GM23248 (cell line): ENCODE results near the gene LAMP5. TPM values are rescaled to one million over a fixed set of nuclear protein-coding genes. Genes with fewer than 3 reads are reported as not detected.

Experiments
- DNase-seq: peaks from one replicate; pipeline ENCODE4 v3.0.0-alpha.2; 2015
- H2AFZ ChIP-seq: fragments of 200-600 bp; sonication (generic); 2 replicates; pipeline ENCODE4 v1.6.1; 2016; ENCODE audit warnings: antibody characterized with exemption
- H3F3A ChIP-seq: fragments of 200-600 bp; sonication (generic); 2 replicates; pipeline ENCODE4 v1.6.1; 2016; ENCODE audit warnings: mild to moderate bottlenecking, antibody characterized with exemption, mixed run types; ENCODE audit not compliant: insufficient read depth
- H3K27ac ChIP-seq: fragments of 200-600 bp; sonication (generic); 2 replicates; pipeline ENCODE4 v1.5.1; 2016; ENCODE audit warnings: mild to moderate bottlenecking
- H3K27me3 ChIP-seq: fragments of 200-600 bp; sonication (generic); replicated peaks from 2 replicates; pipeline ENCODE4 v1.6.1; 2016; ENCODE audit warnings: mild to moderate bottlenecking; ENCODE audit not compliant: insufficient read depth
- H3K36me3 ChIP-seq: fragments of 200-600 bp; sonication (generic); 2 replicates; pipeline ENCODE4 v1.6.1; 2016; ENCODE audit warnings: low read depth, mild to moderate bottlenecking
- H3K4me1 ChIP-seq: fragments of 200-600 bp; sonication (generic); 2 replicates; pipeline ENCODE4 v1.6.1; 2016; ENCODE audit warnings: mild to moderate bottlenecking; ENCODE audit not compliant: insufficient read depth
- H3K4me2 ChIP-seq: fragments of 200-600 bp; sonication (generic); one replicate; pipeline ENCODE4 v1.6.1; 2016; ENCODE audit warnings: mild to moderate bottlenecking; ENCODE audit not compliant: unreplicated experiment
- H3K4me3 ChIP-seq: fragments of 200-600 bp; sonication (generic); 2 replicates; pipeline ENCODE4 v1.5.1; 2016; ENCODE audit warnings: mild to moderate bottlenecking
- H3K79me2 ChIP-seq: fragments of 200-600 bp; sonication (generic); 2 replicates; pipeline ENCODE4 v1.6.1; 2016; ENCODE audit warnings: mild to moderate bottlenecking; ENCODE audit not compliant: insufficient read depth
- H3K9ac ChIP-seq: fragments of 200-600 bp; sonication (generic); 2 replicates; pipeline ENCODE4 v1.6.1; 2016; ENCODE audit warnings: mild to moderate bottlenecking
- H3K9me2 ChIP-seq: fragments of 200-600 bp; sonication (generic); 2 replicates; pipeline ENCODE4 v1.6.1; 2016; ENCODE audit warnings: mixed run types, mild to moderate bottlenecking, moderate library complexity; ENCODE audit not compliant: insufficient read depth
- H3K9me3 ChIP-seq: fragments of 200-600 bp; sonication (generic); one replicate; pipeline ENCODE4 v1.6.1; 2017; ENCODE audit warnings: low read depth
- H4K20me1 ChIP-seq: fragments of 200-600 bp; sonication (generic); 2 replicates; pipeline ENCODE4 v1.6.0; 2016; ENCODE audit not compliant: insufficient read depth
- EZH2 ChIP-seq: fragments of 200-600 bp; sonication (generic); IDR thresholded peaks from 2 replicates; pipeline ENCODE4 v1.6.1; 2018; ENCODE audit warnings: antibody characterized with exemption, mild to moderate bottlenecking; ENCODE audit not compliant: insufficient read depth, poor library complexity, severe bottlenecking
- EZH2phosphoT487 ChIP-seq: fragments of 200-600 bp; sonication (generic); IDR thresholded peaks from 2 replicates; pipeline ENCODE4 v1.6.1; 2018; ENCODE audit warnings: antibody characterized with exemption, moderate library complexity, mild to moderate bottlenecking, low read depth; ENCODE audit not compliant: insufficient read depth
- WGBS, 2 experiments: methylation state at CpG; one replicate each; pipeline ENCODE4 v1.1.6; 2015 to 2017; ENCODE audit warnings: low lambda C conversion rate in 2 of 2, low coverage in 1 of 2; ENCODE audit errors: missing lambda C conversion rate in 2 of 2; 5-methylcytosine and 5-hydroxymethylcytosine counted together
- in situ Hi-C: fragments of 300-500 bp; cut with MboI; formaldehyde crosslinking; loops from 2 replicates; pipeline ENCODE4 v1.15.0; 2020
- polyA plus RNA-seq: library from polyadenylated mRNA; unstranded; fragments of >200 nt; fragmentation: Nextera tagmentation; extraction: Ambion mirVana; gene quantifications from 2 replicates; pipeline ENCODE4 v1.2.1, GENCODE V29; 2016
- total RNA-seq: library from RNA; depleted of rRNA; stranded (reverse); fragments of >200 nt; shearing (Covaris generic); gene quantifications from 2 replicates; pipeline ENCODE4 v1.2.3, GENCODE V29; 2014

Gene LAMP5
- total and polyA plus RNA-seq, 2 experiments from 2014 or later = 0.11 TPM; not detected in 1

DNA sequence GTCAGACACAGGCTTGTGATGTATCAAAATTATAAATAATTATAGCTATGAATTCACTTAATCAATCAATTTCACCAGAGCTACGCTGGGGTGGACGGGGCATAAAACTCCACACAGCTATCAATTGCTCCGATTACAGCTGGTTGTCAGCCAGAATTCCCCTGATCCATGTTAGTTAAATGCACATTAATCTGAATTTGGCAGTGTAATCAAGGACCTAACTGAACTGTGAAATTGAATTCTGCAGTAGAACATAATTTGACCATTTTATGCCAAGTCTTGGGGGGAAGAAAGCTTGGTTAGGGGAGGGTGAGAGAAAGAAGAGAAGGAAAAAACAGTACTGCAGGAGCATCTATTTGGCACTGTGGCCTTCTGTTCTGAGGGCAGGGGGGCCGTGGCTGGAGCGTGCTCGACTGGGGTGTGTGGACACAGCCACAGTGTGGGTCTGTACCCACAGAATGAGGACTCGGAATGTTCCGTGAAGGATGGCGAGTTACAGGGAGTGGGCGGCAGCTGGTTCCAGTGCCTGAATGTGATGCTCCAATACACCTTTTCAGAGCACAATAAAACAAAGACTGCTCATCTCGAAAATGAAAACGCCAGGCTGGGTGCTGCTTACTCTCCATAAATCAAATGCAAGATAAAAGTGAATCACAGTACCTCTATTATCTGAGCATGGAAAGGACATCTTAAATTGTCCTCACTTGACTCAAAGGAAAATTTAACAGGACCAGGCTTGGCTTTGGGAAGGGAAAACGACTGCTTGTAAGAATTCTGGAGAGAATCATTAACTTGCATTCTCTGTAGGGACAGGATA lies 59.2 kb downstream of the LAMP5 start:
- 11 to 12% methylated on average over 13 of the region's 13 CpGs for WGBS, 2 experiments
- Histone ChIP-seq H2AFZ (no peak overlapping the region), H3K27ac (no peak overlapping the region), H3K9me2 (no peaks in the 10 kb centered on the region), H3K27me3 (peaks cover 14% of the 10 kb centered on the region), H3K36me3 (no peaks in the 10 kb centered on the region), H3K9ac (no peak overlapping the region), H3F3A (no peaks in the 10 kb centered on the region), H3K79me2 (no peaks in the 10 kb centered on the region), H3K9me3 (no peaks in the 10 kb centered on the region), H4K20me1 (no peaks in the 10 kb centered on the region), H3K4me3 (no peak overlapping the region), H3K4me1 (no peaks in the 10 kb centered on the region), H3K4me2 (no peak overlapping the region)
- TF ChIP-seq EZH2phosphoT487 = no peak
- no peak for TF ChIP-seq EZH2
- no peak for DNase-seq
- in situ Hi-C loops = no loop called here

DNA sequence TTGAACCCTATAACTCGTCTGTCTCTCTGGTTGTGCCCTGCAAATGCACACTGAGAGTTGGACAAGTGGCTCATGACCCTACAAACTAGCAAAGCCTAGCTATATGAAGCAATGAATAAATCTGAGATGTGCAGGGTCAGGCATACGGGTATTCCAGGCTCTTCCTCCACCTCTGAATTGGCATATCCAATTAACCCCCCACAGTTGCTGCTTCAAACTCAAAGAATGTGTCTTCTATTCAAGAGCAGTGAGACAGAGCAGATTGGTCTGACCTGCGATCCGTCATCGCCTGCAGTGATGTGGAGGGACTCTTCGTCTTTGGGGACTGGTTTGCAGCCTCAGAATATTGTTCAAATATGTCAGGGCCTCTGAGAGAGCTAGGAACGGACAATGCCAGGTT lies 59.8 kb downstream of the LAMP5 start:
- Histone ChIP-seq H3K27ac (no peak overlapping the region), H3F3A (no peaks in the 10 kb centered on the region), H3K4me3 (no peak overlapping the region), H3K9ac (no peak overlapping the region), H3K4me1 (no peaks in the 10 kb centered on the region), H3K27me3 (peaks cover 16% of the 10 kb centered on the region), H3K9me3 (no peaks in the 10 kb centered on the region), H3K79me2 (no peaks in the 10 kb centered on the region), H3K9me2 (no peaks in the 10 kb centered on the region), H2AFZ (no peak overlapping the region), H4K20me1 (no peaks in the 10 kb centered on the region), H3K4me2 (no peak overlapping the region), H3K36me3 (no peaks in the 10 kb centered on the region)
- DNase-seq = no peak
- in situ Hi-C loops = no loop called here
- TF ChIP-seq EZH2phosphoT487 (no peak), EZH2 (no peak)
- 35 to 39% methylated on average over 7 of the region's 7 CpGs for WGBS, 2 experiments

- no peaks in the 10 kb centered on the region for H3K9me3 ChIP-seq
- no peaks in the 10 kb centered on the region for H3F3A ChIP-seq
- no peaks in the 10 kb centered on the region for H3K9me2 ChIP-seq
- H4K20me1 ChIP-seq = no peaks in the 10 kb centered on the region
- no peaks in the 10 kb centered on the region for H3K36me3 ChIP-seq
- no peak for DNase-seq
- peaks cover 19% of the 10 kb centered on the region for H3K27me3 ChIP-seq
- TF ChIP-seq EZH2 (no peak), EZH2phosphoT487 (no peak)
- H3K9ac ChIP-seq = no peak overlapping the region
- no peaks in the 10 kb centered on the region for H3K79me2 ChIP-seq
- H3K4me3 ChIP-seq = no peak overlapping the region
- H3K4me1 ChIP-seq = no peaks in the 10 kb centered on the region
- no peak overlapping the region for H2AFZ ChIP-seq
- WGBS, 2 experiments = 25% methylated on average over 3 of the region's 3 CpGs
- H3K27ac ChIP-seq = no peak overlapping the region
- in situ Hi-C loops = no loop called here
- no peak overlapping the region for H3K4me2 ChIP-seq
These were observed 60.4 kb downstream of the LAMP5 start for GRCh38 chr20:9574776-9575175.

DNA sequence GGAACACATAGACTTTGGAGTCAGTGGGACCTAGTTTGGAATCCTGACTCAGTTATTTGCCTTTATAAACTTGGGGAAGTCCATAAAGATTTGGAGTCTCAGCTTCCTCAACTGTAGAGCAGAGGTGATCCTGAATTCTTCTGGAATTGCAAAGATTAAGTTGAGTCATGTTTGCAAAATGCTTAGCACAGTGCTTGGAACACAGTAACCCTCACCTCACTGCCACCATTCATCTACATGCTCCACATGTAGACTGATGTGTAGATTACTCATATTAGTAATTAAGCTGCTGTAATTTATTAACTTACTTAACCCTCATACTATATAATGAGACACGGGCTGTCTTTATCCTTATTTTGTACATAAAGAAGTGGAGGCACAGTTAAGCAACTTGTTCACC lies 61.4 kb downstream of the LAMP5 start:
- no peak overlapping the region for H3K4me3 ChIP-seq
- no peaks in the 10 kb centered on the region for H3F3A ChIP-seq
- H3K36me3 ChIP-seq = no peaks in the 10 kb centered on the region
- no peaks in the 10 kb centered on the region for H3K9me3 ChIP-seq
- DNase-seq = no peak
- no peaks in the 10 kb centered on the region for H4K20me1 ChIP-seq
- WGBS, 2 experiments = 50 to 61% methylated on average over 1 of the region's 1 CpG
- H3K4me2 ChIP-seq = no peak overlapping the region
- in situ Hi-C loops = no loop called here
- H3K79me2 ChIP-seq = no peaks in the 10 kb centered on the region
- no peak overlapping the region for H2AFZ ChIP-seq
- no peak overlapping the region for H3K27ac ChIP-seq
- TF ChIP-seq EZH2phosphoT487 = no peak
- no peak for TF ChIP-seq EZH2
- no peaks in the 10 kb centered on the region for H3K9me2 ChIP-seq
- no peak overlapping the region for H3K9ac ChIP-seq
- H3K4me1 ChIP-seq = no peaks in the 10 kb centered on the region
- H3K27me3 ChIP-seq = peaks cover 19% of the 10 kb centered on the region
